Panc1 (cell line): ENCODE measurements around the gene P2RY8.

Experiments
- POLR2AphosphoS5 ChIP-seq: IDR thresholded peaks from 2 replicates; pipeline ENCODE4 v1.6.1; 2012; ENCODE audit warnings: mild to moderate bottlenecking, low read depth, low read length, moderate library complexity
- TCF7L2 ChIP-seq: IDR thresholded peaks from 2 replicates; pipeline ENCODE4 v1.6.1; 2011; ENCODE audit warnings: mild to moderate bottlenecking, low read depth, low read length, inconsistent platforms
- TF ChIP-seq, protein P1 (sequence below): fragments of 450-650 bp; IDR thresholded peaks from 2 replicates; pipeline ENCODE4 v1.5.1; 2017; ENCODE audit warnings: mild to moderate bottlenecking
- TF ChIP-seq, protein P2 (sequence below), 2 experiments: IDR thresholded peaks; 2 replicates each; pipeline ENCODE4 v1.6.1; 2011 to 2012; ENCODE audit warnings: low read depth in 2 of 2, control low read depth in 1 of 2, low read length in 1 of 2, mild to moderate bottlenecking in 1 of 2, moderate library complexity in 1 of 2; ENCODE audit not compliant: insufficient read depth in 1 of 2

- TF ChIP-seq, protein P1, sequence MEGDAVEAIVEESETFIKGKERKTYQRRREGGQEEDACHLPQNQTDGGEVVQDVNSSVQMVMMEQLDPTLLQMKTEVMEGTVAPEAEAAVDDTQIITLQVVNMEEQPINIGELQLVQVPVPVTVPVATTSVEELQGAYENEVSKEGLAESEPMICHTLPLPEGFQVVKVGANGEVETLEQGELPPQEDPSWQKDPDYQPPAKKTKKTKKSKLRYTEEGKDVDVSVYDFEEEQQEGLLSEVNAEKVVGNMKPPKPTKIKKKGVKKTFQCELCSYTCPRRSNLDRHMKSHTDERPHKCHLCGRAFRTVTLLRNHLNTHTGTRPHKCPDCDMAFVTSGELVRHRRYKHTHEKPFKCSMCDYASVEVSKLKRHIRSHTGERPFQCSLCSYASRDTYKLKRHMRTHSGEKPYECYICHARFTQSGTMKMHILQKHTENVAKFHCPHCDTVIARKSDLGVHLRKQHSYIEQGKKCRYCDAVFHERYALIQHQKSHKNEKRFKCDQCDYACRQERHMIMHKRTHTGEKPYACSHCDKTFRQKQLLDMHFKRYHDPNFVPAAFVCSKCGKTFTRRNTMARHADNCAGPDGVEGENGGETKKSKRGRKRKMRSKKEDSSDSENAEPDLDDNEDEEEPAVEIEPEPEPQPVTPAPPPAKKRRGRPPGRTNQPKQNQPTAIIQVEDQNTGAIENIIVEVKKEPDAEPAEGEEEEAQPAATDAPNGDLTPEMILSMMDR = no peak
- TF ChIP-seq, protein P2, sequence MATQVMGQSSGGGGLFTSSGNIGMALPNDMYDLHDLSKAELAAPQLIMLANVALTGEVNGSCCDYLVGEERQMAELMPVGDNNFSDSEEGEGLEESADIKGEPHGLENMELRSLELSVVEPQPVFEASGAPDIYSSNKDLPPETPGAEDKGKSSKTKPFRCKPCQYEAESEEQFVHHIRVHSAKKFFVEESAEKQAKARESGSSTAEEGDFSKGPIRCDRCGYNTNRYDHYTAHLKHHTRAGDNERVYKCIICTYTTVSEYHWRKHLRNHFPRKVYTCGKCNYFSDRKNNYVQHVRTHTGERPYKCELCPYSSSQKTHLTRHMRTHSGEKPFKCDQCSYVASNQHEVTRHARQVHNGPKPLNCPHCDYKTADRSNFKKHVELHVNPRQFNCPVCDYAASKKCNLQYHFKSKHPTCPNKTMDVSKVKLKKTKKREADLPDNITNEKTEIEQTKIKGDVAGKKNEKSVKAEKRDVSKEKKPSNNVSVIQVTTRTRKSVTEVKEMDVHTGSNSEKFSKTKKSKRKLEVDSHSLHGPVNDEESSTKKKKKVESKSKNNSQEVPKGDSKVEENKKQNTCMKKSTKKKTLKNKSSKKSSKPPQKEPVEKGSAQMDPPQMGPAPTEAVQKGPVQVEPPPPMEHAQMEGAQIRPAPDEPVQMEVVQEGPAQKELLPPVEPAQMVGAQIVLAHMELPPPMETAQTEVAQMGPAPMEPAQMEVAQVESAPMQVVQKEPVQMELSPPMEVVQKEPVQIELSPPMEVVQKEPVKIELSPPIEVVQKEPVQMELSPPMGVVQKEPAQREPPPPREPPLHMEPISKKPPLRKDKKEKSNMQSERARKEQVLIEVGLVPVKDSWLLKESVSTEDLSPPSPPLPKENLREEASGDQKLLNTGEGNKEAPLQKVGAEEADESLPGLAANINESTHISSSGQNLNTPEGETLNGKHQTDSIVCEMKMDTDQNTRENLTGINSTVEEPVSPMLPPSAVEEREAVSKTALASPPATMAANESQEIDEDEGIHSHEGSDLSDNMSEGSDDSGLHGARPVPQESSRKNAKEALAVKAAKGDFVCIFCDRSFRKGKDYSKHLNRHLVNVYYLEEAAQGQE (IDR thresholded peaks at IDR 0.05; ENCODE audit: insufficient read depth in 1 of 2, low read depth in 2 of 2, low read length in 1 of 2) = no peak
- TF ChIP-seq TCF7L2 (no peak), POLR2AphosphoS5 (no peak)
These were observed 8.1 kb downstream of the P2RY8 start for GRCh38 chrX:1528884-1529203.
